Muscle of back (tissue), 11 donors: ENCODE data around the gene NAPEPLD. TPM values are rescaled to one million over a fixed set of nuclear protein-coding genes. Genes with fewer than 3 reads are reported as not detected.
"Not testable (repeated sequence)": the region's sequence is repeated elsewhere in the genome, so short reads cannot be mapped to it uniquely, and the experiment has no call there.

Experiments used
- DNase-seq, 3 donors: peaks; one replicate each; pipeline versions ENCODE4 v3.0.0 to v3.0.0-alpha.2; 2013
- polyA plus RNA-seq, 10 donors: library from polyadenylated mRNA; unstranded; fragments of 120-200 nt; gene quantifications; one replicate each; pipeline ENCODE4 v1.2.1, GENCODE V29; 2013; ENCODE audit not compliant: insufficient read length in 10 of 10

Gene NAPEPLD
- polyA plus RNA-seq, 10 donors = 11.0 to 20.5 (median 14.7) TPM

- DNase-seq = no peak
These were observed 77.9 kb downstream of the NAPEPLD start for GRCh38 chr7:103071000-103071399.

DNA sequence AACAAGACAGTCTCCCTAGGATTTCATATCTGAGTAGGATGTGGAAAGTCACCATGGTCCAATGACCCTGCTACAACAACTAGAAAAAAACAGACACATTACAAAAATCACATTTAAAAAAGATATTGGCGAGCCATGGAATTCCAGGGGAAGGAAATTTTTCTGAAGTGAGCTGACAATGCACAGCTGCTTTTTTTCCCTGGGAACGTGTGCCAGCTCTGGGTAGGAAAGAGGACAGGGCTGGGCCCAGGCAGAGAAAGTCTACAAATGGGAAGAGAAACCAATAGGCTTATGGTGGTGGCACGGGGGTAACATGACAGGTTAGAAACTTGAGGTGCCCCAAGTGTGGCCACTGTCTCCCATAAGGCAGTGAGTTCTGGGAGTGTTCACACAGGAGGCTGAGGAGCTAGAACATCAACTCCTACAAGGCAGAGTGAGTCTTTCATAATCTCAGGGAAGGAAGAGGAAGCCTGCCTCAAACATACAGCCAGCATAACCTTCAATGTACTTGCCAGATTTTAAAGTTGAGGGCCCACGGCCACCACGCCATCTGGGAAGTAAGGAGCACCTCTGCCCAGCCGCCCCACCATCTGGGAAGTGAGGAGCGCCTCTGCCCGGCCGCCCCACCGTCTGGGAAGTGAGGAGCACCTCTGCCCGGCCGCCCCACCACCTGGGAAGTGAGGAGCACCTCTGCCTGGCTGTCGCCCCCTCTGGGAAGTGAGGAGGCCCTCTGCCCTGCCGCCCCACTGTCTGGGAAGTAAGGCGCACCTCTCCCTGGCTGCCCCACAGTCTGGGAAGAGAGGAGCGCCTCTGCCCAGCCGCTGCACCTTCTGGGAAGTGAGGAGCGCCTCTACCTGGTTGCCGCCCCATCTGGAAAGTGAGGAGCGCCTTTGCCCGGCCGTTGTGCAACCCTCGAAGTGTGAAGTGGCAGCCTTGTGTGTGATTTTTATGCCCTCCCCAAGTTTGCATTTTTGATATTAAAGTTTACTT lies 80.2 kb downstream of the NAPEPLD start:
- DNase-seq = no peak

DNA sequence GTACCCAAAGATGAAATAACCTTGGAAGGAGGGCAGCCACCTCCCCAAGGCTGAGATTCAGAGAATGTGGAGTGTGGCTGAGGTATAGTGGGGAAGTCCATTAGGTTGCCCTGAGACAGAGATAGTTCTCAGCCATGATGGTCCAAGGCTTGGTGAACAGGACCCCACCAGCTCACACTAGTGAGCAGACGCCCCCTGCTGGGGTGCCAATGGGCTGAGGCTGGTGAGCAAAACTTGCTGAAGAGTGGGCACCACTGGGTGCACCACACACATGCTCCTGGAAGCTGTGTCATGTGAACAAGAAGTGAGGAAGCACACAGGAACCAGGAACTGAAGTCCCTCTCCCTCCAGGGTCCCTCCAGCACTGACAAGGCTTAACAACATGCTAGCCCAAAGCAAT lies 83.2 kb downstream of the NAPEPLD start:
- peak in 2 of 3 donors; percentile 7 to 22 for DNase-seq

GRCh38 chr7:103063895-103064294 lies 85.0 kb downstream of the NAPEPLD start:
- DNase-seq = no peak

GRCh38 chr7:103059471-103059870 lies 89.4 kb downstream of the NAPEPLD start:
- no peak for DNase-seq

DNA sequence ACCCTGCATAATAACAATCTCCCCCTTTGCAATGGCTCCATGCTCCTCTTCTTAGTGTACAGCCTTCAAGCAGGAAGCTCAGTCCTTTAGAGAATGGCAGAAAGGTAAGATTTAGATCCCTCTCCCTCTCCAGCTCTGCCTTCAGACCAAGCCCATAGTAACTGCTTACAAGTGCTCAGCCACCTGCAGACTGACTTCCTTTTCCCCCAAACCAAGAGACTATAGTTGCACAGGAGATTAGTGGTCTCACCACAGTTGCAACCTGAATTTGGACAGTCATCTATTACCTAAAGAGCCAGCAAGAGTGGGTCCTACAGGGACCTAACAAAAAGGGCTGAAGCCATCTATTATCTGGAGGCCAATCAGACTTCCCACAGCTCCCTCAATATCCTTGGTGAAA lies 90.8 kb downstream of the NAPEPLD start:
- DNase-seq = no peak

DNA sequence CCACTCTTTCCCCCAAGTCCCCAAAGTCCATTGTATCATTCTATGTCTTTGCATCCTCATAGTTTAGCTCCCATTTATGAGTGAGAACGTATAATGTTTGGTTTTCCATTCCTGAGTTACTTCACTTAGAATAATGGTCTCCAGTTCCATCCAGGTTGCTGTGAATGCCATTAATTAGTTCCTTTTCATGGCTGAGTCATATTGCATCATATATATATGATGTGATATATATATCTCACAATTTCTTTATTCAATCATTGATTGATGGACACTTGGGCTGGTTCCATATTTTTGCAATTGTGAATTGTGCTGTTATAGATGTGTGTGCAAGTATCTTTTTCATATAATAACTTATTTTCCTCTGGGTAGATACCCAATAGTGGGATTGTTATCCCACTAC lies 92.9 kb downstream of the NAPEPLD start:
- DNase-seq = not testable (repeated sequence)

DNA sequence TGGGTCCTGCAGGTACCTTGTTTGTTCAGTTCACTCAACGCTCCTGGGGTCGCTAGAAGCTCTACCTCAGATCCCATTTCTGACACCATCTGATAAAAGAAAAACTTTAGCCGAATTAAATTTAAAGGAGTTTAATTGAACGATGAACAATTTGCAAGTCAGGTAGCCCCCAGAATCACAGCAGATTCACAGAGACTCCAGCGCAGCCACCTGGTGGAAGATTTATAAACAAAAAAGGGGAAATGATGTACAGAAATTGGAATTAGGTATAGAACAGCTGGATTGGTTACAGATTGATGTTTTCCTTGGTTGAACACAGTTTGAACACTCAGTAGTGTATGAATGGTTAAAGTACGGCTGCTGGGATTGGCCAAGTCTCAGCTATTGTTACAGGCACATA lies 97.4 kb downstream of the NAPEPLD start:
- DNase-seq = no peak

Other genes starting within 250 kb of the NAPEPLD start
- gene LRRC17, start 236.1 kb downstream of the NAPEPLD start, polyA plus RNA-seq = 10 to 100 TPM; 28.5 to 63.5 (median 39.1) TPM
- 1 to 10 TPM in 1 of 10 donors, under 1 TPM in 9; 0.34 to 1.3 (median 0.47) TPM for gene FBXL13, start 74.3 kb downstream of the NAPEPLD start, polyA plus RNA-seq
- 10 to 100 TPM; 20.9 to 31.6 (median 24.8) TPM for gene ARMC10, start 74.0 kb downstream of the NAPEPLD start, polyA plus RNA-seq
- gene PMPCB, start 148.3 kb upstream of the NAPEPLD start, polyA plus RNA-seq = 10 to 100 TPM; 52.8 to 70.5 (median 63.1) TPM
- gene DNAJC2, start 195.7 kb upstream of the NAPEPLD start, polyA plus RNA-seq = 10 to 100 TPM; 28.4 to 44.2 (median 35.5) TPM
- gene PSMC2, start 198.5 kb upstream of the NAPEPLD start, polyA plus RNA-seq = 100 to 1,000 TPM in 3 of 10 donors, 10 to 100 TPM in 7; 89.2 to 105 (median 96.8) TPM